Measurements from ENCODE around the gene CARD16.

The CARD16 gene

GRCh38 chr11:105071089-105071732 is 26.1 kb upstream of the CARD16 start (continued):
- TF ChIP-seq TSHZ1 (tag by site-specific recombination; IDR thresholded peaks at IDR 0.05; ENCODE audit: borderline replicate concordance) (no peak), ZNF24 (tag by site-specific recombination; IDR thresholded peaks at IDR 0.05) (no peak), ZNF510 (tag by site-specific recombination; IDR thresholded peaks at IDR 0.05; ENCODE audit: insufficient replicate concordance) (no peak), BCL6B (tag by site-specific recombination; IDR thresholded peaks at IDR 0.05) (no peak), ZNF174 (tag by site-specific recombination; IDR thresholded peaks at IDR 0.05) (no peak), ZNF692 (tag by site-specific recombination; IDR thresholded peaks at IDR 0.05) (no peak), ZBTB17 (tag by site-specific recombination; IDR thresholded peaks at IDR 0.05) (no peak), PRDM2 (tag by site-specific recombination; IDR thresholded peaks at IDR 0.05; ENCODE audit: borderline replicate concordance) (no peak), TCF7L2 (IDR thresholded peaks at IDR 0.05; ENCODE audit: borderline replicate concordance, low read depth, low read length) (no peak)

DNA sequence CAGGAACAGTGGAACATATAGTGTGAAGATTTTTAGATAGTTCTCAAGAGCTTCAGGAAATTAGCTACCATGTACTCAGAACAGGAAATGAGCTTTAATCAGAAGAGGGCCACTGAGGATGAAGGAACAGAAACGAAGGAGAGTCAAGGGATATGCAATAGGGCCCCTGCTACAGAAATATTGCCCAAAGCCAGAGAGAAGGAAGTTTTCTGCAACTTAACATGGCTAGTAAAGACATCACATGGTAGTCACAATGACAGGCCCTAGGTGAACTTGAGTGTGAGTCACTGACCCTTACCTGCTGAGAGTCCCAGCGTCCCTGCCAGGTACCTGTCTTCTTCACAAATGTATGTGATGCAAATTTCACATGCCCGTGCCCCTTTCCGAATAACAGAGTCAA is 25.2 kb upstream of the CARD16 start:
- no peak overlapping the region for H3K4me3 ChIP-seq (ENCODE audit: low read depth, low read length)
- H3K27ac ChIP-seq (ENCODE audit: extremely low read depth, low read depth, low read length), result no peak overlapping the region
- H3K36me3 ChIP-seq (ENCODE audit: control insufficient read depth in 2 of 2, insufficient read depth in 1 of 2, low read length in 2 of 2), result no peaks in the 10 kb centered on the region
- H3K4me1 ChIP-seq (ENCODE audit: control insufficient read depth, insufficient read depth, low read length), result no peaks in the 10 kb centered on the region
- H3K9me3 ChIP-seq (ENCODE audit: control insufficient read depth, insufficient read depth, low read depth, low read length), result no peaks in the 10 kb centered on the region
- CTCF ChIA-PET, result no interaction called here
- POLR2A ChIA-PET, result no interaction called here
- TF ChIP-seq PRDM1 (tag by site-specific recombination; IDR thresholded peaks at IDR 0.05) (no peak), MZF1 (tag by site-specific recombination; IDR thresholded peaks at IDR 0.05; ENCODE audit: borderline replicate concordance) (no peak), BCL6B (tag by site-specific recombination; IDR thresholded peaks at IDR 0.05) (no peak), ZEB2 (tag by site-specific recombination; IDR thresholded peaks at IDR 0.05) (no peak), ZNF561 (tag by site-specific recombination; IDR thresholded peaks at IDR 0.05; ENCODE audit: borderline replicate concordance) (no peak), ZNF549 (tag by site-specific recombination; IDR thresholded peaks at IDR 0.05) (no peak), ZNF513 (tag by site-specific recombination; IDR thresholded peaks at IDR 0.05) (no peak), ZNF292 (tag by site-specific recombination; IDR thresholded peaks at IDR 0.05; ENCODE audit: borderline replicate concordance, low read depth) (no peak), ZNF707 (tag by site-specific recombination; IDR thresholded peaks at IDR 0.05) (no peak), ZNF2 (tag by site-specific recombination; IDR thresholded peaks at IDR 0.05) (no peak), ZNF24 (tag by site-specific recombination; IDR thresholded peaks at IDR 0.05) (no peak)
- TF ChIP-seq, protein P1, sequence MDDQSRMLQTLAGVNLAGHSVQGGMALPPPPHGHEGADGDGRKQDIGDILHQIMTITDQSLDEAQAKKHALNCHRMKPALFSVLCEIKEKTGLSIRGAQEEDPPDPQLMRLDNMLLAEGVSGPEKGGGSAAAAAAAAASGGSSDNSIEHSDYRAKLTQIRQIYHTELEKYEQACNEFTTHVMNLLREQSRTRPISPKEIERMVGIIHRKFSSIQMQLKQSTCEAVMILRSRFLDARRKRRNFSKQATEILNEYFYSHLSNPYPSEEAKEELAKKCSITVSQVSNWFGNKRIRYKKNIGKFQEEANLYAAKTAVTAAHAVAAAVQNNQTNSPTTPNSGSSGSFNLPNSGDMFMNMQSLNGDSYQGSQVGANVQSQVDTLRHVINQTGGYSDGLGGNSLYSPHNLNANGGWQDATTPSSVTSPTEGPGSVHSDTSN (CRISPR knock-in tag; IDR thresholded peaks at IDR 0.05), result no peak
